ENCODE data around the gene TMPO. TPM values are rescaled to one million over a fixed set of nuclear protein-coding genes. Genes with fewer than 3 reads are reported as not detected.

TMPO gene, protein sequence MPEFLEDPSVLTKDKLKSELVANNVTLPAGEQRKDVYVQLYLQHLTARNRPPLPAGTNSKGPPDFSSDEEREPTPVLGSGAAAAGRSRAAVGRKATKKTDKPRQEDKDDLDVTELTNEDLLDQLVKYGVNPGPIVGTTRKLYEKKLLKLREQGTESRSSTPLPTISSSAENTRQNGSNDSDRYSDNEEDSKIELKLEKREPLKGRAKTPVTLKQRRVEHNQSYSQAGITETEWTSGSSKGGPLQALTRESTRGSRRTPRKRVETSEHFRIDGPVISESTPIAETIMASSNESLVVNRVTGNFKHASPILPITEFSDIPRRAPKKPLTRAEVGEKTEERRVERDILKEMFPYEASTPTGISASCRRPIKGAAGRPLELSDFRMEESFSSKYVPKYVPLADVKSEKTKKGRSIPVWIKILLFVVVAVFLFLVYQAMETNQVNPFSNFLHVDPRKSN
- total RNA-seq: 157 and 223 TPM in 2 replicates

GRCh38 chr12:98515287-98516110 is at the start of gene TMPO:
Gene TMPO, plus strand, starts transcription at chr12:98515590. Its CDS starts 278 bp downstream, at chr12:98515868.

DNA sequence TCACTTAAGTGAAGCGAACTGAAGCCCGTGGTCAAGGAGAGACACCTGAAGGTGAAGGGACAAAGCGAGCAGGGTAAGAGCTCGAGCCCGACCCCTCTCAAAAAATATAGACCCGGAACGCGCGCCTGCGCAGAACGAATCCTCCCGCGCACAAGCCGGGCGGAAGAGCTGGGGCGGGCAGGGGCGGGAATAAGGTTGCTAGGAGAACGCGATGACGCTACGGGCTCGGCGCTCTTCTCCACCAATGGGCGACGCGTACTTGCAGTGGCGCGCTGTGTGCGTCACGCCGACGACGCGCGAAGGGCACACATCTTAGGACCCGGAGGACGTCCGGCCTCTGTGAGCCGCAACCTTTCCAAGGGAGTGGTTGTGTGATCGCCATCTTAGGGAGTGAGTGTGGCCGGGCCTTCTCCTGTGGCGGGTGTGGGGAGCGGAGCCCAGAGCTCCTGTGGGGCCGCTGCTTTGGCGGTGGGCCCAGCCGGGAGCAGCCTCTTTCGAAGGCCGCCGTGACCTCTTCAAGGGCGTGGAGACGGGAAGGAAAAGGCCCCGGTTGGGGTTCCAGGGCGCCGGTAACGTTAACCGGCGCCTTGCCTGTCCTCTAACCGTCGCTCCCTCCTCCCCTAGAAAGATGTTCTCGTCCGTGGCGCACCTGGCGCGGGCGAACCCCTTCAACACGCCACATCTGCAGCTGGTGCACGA is 78.1 kb downstream of the TMPO start, which contains the start of gene SLC25A3:
TSS of gene SLC25A3 (plus strand) at position 336 of the 699 bp plus-strand sequence. CDS start at position 629, 293 bp downstream.

Other genes with a start within 250 kb of the TMPO start
- 671 and 923 TPM in 2 replicates for gene SLC25A3, start 78.1 kb downstream of the TMPO start, total RNA-seq
- 74.5 and 96.5 TPM in 2 replicates for gene IKBIP, start 129.2 kb downstream of the TMPO start, total RNA-seq
- gene APAF1, start 129.7 kb downstream of the TMPO start, total RNA-seq: 27.6 and 36.9 TPM in 2 replicates

Measured in epithelial cell of umbilical artery (primary cell).